ENCODE data around the gene PRR16. TPM values are rescaled to one million over a fixed set of nuclear protein-coding genes. Genes with fewer than 3 reads are reported as not detected.
"Not testable (repeated sequence)": the region's sequence is repeated elsewhere in the genome, so short reads cannot be mapped to it uniquely, and the experiment has no call there.

The PRR16 gene
- total RNA-seq, 1 experiment from 2014 or later, result 5.0 TPM

DNA sequence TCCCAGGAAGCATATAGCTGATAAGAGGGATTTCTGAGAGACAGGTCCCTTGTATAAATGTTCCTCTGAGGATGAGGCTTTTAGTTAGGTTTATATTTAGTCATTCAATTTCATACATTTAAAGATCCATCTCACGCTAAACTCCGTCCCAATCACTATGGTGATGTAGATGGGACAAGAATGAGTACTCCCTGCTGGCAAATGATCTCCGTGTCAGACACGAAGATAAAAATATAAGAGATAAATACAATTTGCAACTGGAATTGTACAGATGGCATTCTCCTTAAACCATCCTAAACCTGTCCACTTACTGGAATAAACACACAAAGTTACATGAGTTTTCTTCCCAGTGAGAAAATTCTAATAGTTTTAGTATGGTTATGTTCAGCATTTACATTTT, 233.0 kb downstream of the PRR16 start:
- Histone ChIP-seq H3K27me3 (ENCODE audit: insufficient read depth, low read depth) (no peaks in the 10 kb centered on the region), H3K79me2 (ENCODE audit: low read depth) (no peaks in the 10 kb centered on the region), H3K4me3 (no peak overlapping the region), H3K27ac (no peak overlapping the region), H3K9me3 (ENCODE audit: insufficient read depth, low read depth) (peaks cover 5% of the 10 kb centered on the region; the same call in 1 of the 2 replicates), H2AFZ (no peak overlapping the region), H3K36me3 (ENCODE audit: low read depth) (no peaks in the 10 kb centered on the region), H3K4me1 (replicated peaks; ENCODE audit: insufficient read depth) (no peaks in the 10 kb centered on the region), H3K4me2 (no peak overlapping the region), H3K9me2 (ENCODE audit: insufficient read depth) (no peaks in the 10 kb centered on the region), H4K20me1 (ENCODE audit: insufficient read depth) (no peaks in the 10 kb centered on the region), H3F3A (ENCODE audit: insufficient read depth, low read depth) (no peaks in the 10 kb centered on the region)
- BruUV-seq (replicated peaks), result no TSS peak
- ChIA-PET CTCF (no interaction called here), POLR2A (ENCODE audit: unreplicated experiment) (no interaction called here)
- DNase-seq, result no peak
- intact Hi-C loops (cut with micrococcal nuclease; ENCODE audit: unreplicated experiment), result no loop called here
- TF ChIP-seq, protein P1, sequence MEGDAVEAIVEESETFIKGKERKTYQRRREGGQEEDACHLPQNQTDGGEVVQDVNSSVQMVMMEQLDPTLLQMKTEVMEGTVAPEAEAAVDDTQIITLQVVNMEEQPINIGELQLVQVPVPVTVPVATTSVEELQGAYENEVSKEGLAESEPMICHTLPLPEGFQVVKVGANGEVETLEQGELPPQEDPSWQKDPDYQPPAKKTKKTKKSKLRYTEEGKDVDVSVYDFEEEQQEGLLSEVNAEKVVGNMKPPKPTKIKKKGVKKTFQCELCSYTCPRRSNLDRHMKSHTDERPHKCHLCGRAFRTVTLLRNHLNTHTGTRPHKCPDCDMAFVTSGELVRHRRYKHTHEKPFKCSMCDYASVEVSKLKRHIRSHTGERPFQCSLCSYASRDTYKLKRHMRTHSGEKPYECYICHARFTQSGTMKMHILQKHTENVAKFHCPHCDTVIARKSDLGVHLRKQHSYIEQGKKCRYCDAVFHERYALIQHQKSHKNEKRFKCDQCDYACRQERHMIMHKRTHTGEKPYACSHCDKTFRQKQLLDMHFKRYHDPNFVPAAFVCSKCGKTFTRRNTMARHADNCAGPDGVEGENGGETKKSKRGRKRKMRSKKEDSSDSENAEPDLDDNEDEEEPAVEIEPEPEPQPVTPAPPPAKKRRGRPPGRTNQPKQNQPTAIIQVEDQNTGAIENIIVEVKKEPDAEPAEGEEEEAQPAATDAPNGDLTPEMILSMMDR (conservative IDR thresholded peaks at IDR 0.05), result no peak
- no peak for TF ChIP-seq EZH2 (IDR thresholded peaks at IDR 0.05; ENCODE audit: low read depth)

DNA sequence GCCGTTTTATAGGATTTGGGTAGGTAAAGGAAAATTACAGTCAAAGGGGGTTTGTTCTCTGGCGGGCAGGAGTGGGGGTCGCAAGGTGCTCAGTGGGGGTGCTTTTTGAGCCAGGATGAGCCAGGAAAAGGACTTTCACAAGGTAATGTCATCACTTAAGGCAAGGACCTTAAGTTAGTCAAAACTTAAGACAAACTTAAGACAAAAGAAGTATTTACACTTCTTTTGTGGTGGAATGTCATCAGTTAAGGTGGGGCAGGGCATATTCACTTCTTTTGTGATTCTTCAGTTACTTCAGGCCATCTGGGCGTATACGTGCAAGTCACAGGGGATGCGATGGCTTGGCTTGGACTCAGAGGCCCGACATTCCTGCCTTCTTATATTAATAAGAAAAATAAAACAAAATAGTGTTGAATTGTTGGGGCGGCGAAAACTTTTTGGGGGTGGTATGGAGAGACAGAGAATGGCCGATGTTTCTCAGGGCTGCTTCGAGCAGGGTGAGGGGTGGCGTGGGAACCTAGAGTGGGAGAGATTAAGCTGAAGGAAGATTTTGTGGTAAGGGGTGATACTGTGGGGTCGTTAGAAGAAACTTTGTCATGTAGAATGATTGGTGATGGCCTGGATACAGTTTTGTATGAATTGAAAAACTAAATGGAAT, 233.7 kb downstream of the PRR16 start:
- H3K4me2 ChIP-seq; H3F3A ChIP-seq (ENCODE audit: insufficient read depth, low read depth); H3K4me1 ChIP-seq (replicated peaks; ENCODE audit: insufficient read depth); POLR2A ChIA-PET (ENCODE audit: unreplicated experiment); H4K20me1 ChIP-seq (ENCODE audit: insufficient read depth); CTCF ChIA-PET; BruUV-seq (replicated peaks); H2AFZ ChIP-seq; H3K27ac ChIP-seq; H3K9me2 ChIP-seq (ENCODE audit: insufficient read depth); H3K9me3 ChIP-seq (ENCODE audit: insufficient read depth, low read depth); H3K79me2 ChIP-seq (ENCODE audit: low read depth); H3K4me3 ChIP-seq; H3K27me3 ChIP-seq (ENCODE audit: insufficient read depth, low read depth); intact Hi-C loops (cut with micrococcal nuclease; ENCODE audit: unreplicated experiment); DNase-seq; H3K36me3 ChIP-seq (ENCODE audit: low read depth): not testable (repeated sequence)

DNA sequence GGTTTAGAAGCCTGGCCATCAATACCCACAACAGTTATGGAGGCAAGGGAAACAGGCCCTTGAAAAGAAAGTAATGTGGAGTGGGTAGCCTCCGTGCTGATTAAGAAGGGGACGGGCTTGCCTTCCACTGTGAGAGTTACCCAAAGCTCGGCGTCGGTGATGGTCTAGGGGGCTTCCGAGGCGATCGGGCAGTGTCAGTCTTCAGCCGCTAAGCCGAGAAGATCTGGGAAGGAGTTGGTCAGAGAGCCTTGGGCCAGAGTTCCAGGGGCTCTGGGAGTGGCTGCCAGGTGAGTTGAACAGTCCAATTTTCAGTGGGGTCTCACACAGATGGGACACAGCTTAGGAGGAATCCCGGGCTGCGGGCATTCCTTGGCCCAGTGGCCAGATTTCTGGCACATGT, 236.6 kb downstream of the PRR16 start:
- CTCF ChIA-PET; H4K20me1 ChIP-seq (ENCODE audit: insufficient read depth); H3F3A ChIP-seq (ENCODE audit: insufficient read depth, low read depth); H2AFZ ChIP-seq; H3K79me2 ChIP-seq (ENCODE audit: low read depth); H3K27me3 ChIP-seq (ENCODE audit: insufficient read depth, low read depth); H3K36me3 ChIP-seq (ENCODE audit: low read depth); H3K4me3 ChIP-seq; H3K4me2 ChIP-seq; H3K9me3 ChIP-seq (ENCODE audit: insufficient read depth, low read depth); BruUV-seq (replicated peaks); POLR2A ChIA-PET (ENCODE audit: unreplicated experiment); intact Hi-C loops (cut with micrococcal nuclease; ENCODE audit: unreplicated experiment); H3K4me1 ChIP-seq (replicated peaks; ENCODE audit: insufficient read depth); DNase-seq; H3K27ac ChIP-seq; H3K9me2 ChIP-seq (ENCODE audit: insufficient read depth): not testable (repeated sequence)

DNA sequence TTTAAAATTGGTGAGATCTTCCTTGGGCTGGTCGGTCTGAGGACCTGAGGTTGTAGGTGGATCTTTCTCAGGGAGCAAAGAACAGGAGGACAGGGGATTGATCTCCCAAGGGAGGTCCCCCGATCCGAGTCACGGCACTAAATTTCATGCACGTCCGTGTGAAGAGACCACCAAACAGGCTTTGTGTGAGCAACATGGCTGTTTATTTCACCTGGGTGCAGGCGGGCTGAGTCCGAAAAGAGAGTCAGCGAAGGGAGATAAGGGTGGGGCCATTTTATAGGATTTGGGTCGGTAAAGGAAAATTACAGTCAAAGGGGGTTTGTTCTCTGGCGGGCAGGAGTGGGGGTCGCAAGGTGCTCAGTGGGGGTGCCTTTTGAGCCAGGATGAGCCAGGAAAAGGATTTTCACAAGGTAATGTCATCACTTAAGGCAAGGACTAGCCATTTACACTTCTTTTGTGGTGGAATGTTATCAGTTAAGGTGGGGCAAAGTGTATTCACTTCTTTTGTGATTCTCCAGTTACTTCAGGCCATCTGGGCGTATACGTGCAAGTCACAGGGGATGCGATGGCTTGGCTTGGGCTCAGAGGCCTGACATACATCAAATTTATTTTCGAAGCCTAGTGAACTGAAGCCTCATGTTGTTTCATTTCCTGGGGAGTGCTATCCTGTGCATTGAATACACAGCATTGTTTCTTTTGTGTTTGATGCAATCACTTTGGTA, 238.9 kb downstream of the PRR16 start:
- H3K27ac ChIP-seq; H3K4me2 ChIP-seq; H3K9me3 ChIP-seq (ENCODE audit: insufficient read depth, low read depth); H3K4me1 ChIP-seq (replicated peaks; ENCODE audit: insufficient read depth); H2AFZ ChIP-seq; POLR2A ChIA-PET (ENCODE audit: unreplicated experiment); CTCF ChIA-PET; H3K79me2 ChIP-seq (ENCODE audit: low read depth); BruUV-seq (replicated peaks); DNase-seq; intact Hi-C loops (cut with micrococcal nuclease; ENCODE audit: unreplicated experiment); H4K20me1 ChIP-seq (ENCODE audit: insufficient read depth); H3K27me3 ChIP-seq (ENCODE audit: insufficient read depth, low read depth); H3K4me3 ChIP-seq; H3K9me2 ChIP-seq (ENCODE audit: insufficient read depth); H3F3A ChIP-seq (ENCODE audit: insufficient read depth, low read depth); H3K36me3 ChIP-seq (ENCODE audit: low read depth): not testable (repeated sequence)
